OCI-LY7 (cell line): ENCODE data around the gene PLA2G4D. TPM values are rescaled to one million over a fixed set of nuclear protein-coding genes. Genes with fewer than 3 reads are reported as not detected.

ENCODE experiments used
- BruUV-seq: library from RNA; stranded (reverse); fragments of 400-500 nt; replicated peaks from 2 replicates; lab custom pipeline; 2021; lab: Mats Ljungman, UMichigan
- CTCF ChIA-PET: fragments of 300-600 bp; sonication (Branson Sonifier 250); formaldehyde crosslinking; loops from one replicate; lab custom pipeline; 2022; ENCODE audit warnings: antibody characterized with exemption; ENCODE audit not compliant: unreplicated experiment; lab: Charles Lee
- POLR2A ChIA-PET: fragments of 300-600 bp; sonication (Branson Sonifier 250); formaldehyde crosslinking; loops from one replicate; lab custom pipeline; 2022; ENCODE audit warnings: antibody characterized with exemption; lab: Charles Lee
- DNase-seq: peaks from one replicate; pipeline ENCODE4 v3.0.0-alpha.2; 2015; ENCODE audit warnings: low spot score
- H2AFZ ChIP-seq: fragments of 200-600 bp; sonication (generic), shearing (Covaris generic); 2 replicates; pipeline ENCODE4 v1.6.1; 2014; ENCODE audit warnings: mild to moderate bottlenecking, antibody characterized with exemption, low read length, moderate library complexity
- H3K27ac ChIP-seq: fragments of 200-600 bp; sonication (generic); 2 replicates; pipeline ENCODE4 v1.5.1; 2014; ENCODE audit warnings: mixed run types, low read depth, mild to moderate bottlenecking, moderate library complexity, low read length, inconsistent platforms; ENCODE audit not compliant: poor library complexity, severe bottlenecking
- H3K36me3 ChIP-seq: fragments of 200-600 bp; sonication (generic); 2 replicates; pipeline ENCODE4 v1.6.1; 2014; ENCODE audit warnings: mild to moderate bottlenecking, antibody characterized with exemption, low read length, moderate library complexity, mixed read lengths; ENCODE audit not compliant: insufficient read depth
- H3K4me1 ChIP-seq: fragments of 200-600 bp; sonication (generic); 2 replicates; pipeline ENCODE4 v1.5.1; 2014; ENCODE audit warnings: mild to moderate bottlenecking, low read length; ENCODE audit not compliant: insufficient read depth, poor library complexity, severe bottlenecking
- H3K4me2 ChIP-seq: fragments of 200-600 bp; sonication (generic); 2 replicates; pipeline ENCODE4 v1.6.1; 2014; ENCODE audit warnings: mild to moderate bottlenecking, low read length
- H3K4me3 ChIP-seq: fragments of 200-600 bp; sonication (generic); 2 replicates; pipeline ENCODE4 v1.5.1; 2014; ENCODE audit warnings: mild to moderate bottlenecking, low read depth, low read length; ENCODE audit not compliant: poor library complexity, severe bottlenecking
- H3K79me2 ChIP-seq: fragments of 200-600 bp; sonication (generic); 2 replicates; pipeline ENCODE4 v1.6.1; 2016; ENCODE audit warnings: low read depth, mild to moderate bottlenecking, low read length, moderate library complexity, mixed read lengths; ENCODE audit not compliant: insufficient read depth
- H3K9me2 ChIP-seq: fragments of 200-600 bp; sonication (generic); 2 replicates; pipeline ENCODE4 v1.6.1; 2016; ENCODE audit warnings: mild to moderate bottlenecking, low read length, mixed read lengths; ENCODE audit not compliant: insufficient read depth
- H3K9me3 ChIP-seq: fragments of 200-600 bp; sonication (generic); 2 replicates; pipeline ENCODE4 v1.6.1; 2014; ENCODE audit warnings: mild to moderate bottlenecking, mixed run types, low read length, mixed read lengths
- H4K20me1 ChIP-seq: fragments of 200-600 bp; sonication (generic); 2 replicates; pipeline ENCODE4 v1.6.1; 2014; ENCODE audit warnings: mild to moderate bottlenecking, antibody characterized with exemption, low read length, moderate library complexity, mixed read lengths; ENCODE audit not compliant: insufficient read depth
- EZH2phosphoT487 ChIP-seq: fragments of 200-600 bp; sonication (generic); IDR thresholded peaks from 2 replicates; pipeline ENCODE4 v1.6.1; 2018; ENCODE audit warnings: low read depth, borderline replicate concordance, mild to moderate bottlenecking, mixed run types, antibody characterized with exemption, low read length, moderate library complexity, mixed read lengths
- intact Hi-C: fragments of 100-400 bp; cut with micrococcal nuclease; formaldehyde crosslinking; loops from one replicate; pipeline ENCODE4 v1.10.0; 2022; ENCODE audit not compliant: unreplicated experiment
- total RNA-seq, 2 experiments: library from RNA; depleted of rRNA in 1 of 2; stranded (reverse); fragments of >200 nt in 1 of 2; shearing (Covaris generic) in 1 of 2; gene quantifications; 2 replicates each; pipeline ENCODE4 v1.2.3, GENCODE V29; 2014 to 2022
- TF ChIP-seq, protein P1 (sequence below): fragments of 200-600 bp; sonication (generic); conservative IDR thresholded peaks from 2 replicates; pipeline ENCODE4 v1.5.1; 2014; ENCODE audit warnings: mild to moderate bottlenecking, antibody characterized with exemption, low read length, moderate library complexity, mixed read lengths

The PLA2G4D gene
- total RNA-seq, 2 experiments from 2014 or later, result not detected

DNA sequence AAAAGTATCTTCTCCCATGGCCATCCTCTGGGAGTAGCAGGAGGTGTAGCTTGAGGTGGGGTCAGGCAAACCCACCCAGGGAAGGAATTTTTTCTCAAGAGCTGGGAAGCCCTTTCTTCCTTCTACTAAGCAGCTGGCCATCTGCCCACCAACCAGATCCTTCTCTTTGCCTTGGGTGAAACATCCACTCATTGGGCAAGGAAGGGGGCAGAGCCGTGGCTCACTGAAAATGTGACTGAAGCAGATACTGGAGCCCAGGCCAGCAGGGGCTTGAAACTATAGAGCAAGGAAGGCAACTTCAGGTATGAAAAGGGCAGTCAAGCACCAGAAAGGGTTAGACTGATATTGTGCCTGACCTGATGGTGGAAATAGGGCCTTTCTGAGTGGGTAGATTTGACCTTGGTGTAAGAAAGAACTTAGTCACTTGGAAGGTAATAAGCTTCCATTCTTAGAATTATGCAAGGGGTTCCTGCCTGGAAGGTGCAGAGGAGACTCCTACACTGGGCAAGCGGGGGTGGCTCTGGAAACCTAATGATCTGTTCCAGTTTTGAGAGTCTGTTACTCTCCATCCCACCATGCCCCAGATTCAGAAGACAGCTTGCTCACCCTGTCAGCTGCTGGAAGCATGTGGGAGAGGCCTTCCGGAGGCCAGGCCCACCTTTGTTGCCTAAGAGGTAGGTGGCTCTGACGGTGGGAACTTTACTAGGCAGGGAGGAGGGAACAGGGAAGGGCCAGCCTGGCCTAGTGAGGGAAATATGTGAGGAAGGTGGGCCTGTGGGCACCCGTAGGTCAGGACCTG lies 51.6 kb downstream of the PLA2G4D start:
- no peak overlapping the region for H3K4me3 ChIP-seq
- POLR2A ChIA-PET, result interaction anchor here (1.7 kb wide), 1 partner anchor 15 kb away, joined by 3 read pairs; no protein-coding TSS in a partner anchor
- no peak overlapping the region for H2AFZ ChIP-seq
- DNase-seq, result no peak
- intact Hi-C loops, result no loop called here
- BruUV-seq, result no TSS peak
- no peak overlapping the region for H3K27ac ChIP-seq
- CTCF ChIA-PET, result no interaction called here
- H3K9me3 ChIP-seq, result no peaks in the 10 kb centered on the region
- TF ChIP-seq, protein P1, sequence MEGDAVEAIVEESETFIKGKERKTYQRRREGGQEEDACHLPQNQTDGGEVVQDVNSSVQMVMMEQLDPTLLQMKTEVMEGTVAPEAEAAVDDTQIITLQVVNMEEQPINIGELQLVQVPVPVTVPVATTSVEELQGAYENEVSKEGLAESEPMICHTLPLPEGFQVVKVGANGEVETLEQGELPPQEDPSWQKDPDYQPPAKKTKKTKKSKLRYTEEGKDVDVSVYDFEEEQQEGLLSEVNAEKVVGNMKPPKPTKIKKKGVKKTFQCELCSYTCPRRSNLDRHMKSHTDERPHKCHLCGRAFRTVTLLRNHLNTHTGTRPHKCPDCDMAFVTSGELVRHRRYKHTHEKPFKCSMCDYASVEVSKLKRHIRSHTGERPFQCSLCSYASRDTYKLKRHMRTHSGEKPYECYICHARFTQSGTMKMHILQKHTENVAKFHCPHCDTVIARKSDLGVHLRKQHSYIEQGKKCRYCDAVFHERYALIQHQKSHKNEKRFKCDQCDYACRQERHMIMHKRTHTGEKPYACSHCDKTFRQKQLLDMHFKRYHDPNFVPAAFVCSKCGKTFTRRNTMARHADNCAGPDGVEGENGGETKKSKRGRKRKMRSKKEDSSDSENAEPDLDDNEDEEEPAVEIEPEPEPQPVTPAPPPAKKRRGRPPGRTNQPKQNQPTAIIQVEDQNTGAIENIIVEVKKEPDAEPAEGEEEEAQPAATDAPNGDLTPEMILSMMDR, result no peak
- TF ChIP-seq EZH2phosphoT487, result no peak
- no peaks in the 10 kb centered on the region for H3K36me3 ChIP-seq
- H4K20me1 ChIP-seq, result no peaks in the 10 kb centered on the region
- no peaks in the 10 kb centered on the region for H3K79me2 ChIP-seq
- H3K4me1 ChIP-seq, result no peaks in the 10 kb centered on the region
- H3K4me2 ChIP-seq, result no peak overlapping the region
- H3K9me2 ChIP-seq, result no peaks in the 10 kb centered on the region

DNA sequence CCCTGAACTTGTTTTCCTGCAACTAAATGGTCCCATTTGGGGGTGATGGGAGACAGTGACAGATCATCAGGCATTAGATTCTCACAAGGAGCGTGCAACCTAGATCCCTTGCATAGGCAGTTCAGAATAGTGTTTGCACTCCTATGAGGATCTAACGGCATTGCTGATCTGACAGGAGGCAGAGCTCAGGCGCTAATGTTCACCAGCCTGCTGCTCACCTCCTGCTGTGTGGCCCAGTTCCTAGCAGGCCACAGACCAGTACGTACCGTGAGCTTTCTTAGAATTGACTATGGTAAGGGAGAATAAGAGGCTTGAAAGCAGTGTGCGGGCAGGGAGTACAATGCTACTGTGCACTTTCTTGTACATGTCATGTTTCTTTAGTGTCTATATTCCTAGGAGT lies 56.0 kb downstream of the PLA2G4D start:
- no peak for DNase-seq
- Histone ChIP-seq H3K27ac (no peak overlapping the region), H3K9me3 (no peaks in the 10 kb centered on the region), H3K4me3 (no peak overlapping the region), H3K9me2 (no peaks in the 10 kb centered on the region), H3K36me3 (no peaks in the 10 kb centered on the region), H3K4me2 (no peak overlapping the region), H4K20me1 (no peaks in the 10 kb centered on the region), H3K4me1 (peaks cover 28% of the 10 kb centered on the region), H2AFZ (no peak overlapping the region), H3K79me2 (no peaks in the 10 kb centered on the region)
- POLR2A ChIA-PET, result no interaction called here
- CTCF ChIA-PET, result no interaction called here
- no TSS peak for BruUV-seq
- TF ChIP-seq, protein P1, result no peak
- TF ChIP-seq EZH2phosphoT487, result no peak
- intact Hi-C loops, result no loop called here

DNA sequence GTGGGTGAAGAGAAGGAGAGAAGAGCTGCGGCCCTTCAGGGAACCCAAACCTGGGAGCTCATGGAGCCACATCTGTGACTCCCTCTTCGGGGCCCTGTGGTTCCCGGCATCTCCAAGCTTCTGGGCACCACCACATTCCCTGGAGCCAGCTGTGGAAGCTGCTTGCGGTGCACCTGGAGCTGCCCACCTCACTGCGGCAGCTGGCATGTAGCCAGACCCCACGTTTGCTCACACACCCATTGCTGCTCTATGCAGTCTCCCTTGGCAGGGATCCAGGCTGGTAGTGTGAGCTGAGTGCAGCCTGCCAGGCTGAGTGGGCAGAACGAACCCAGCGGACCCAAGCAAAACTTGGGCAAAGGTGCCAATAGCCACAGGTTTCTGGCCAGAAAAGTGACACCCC lies 56.7 kb downstream of the PLA2G4D start:
- no peak overlapping the region for H3K4me2 ChIP-seq
- ChIA-PET CTCF (interaction anchor here (0.5 kb wide), 1 partner anchor 236 kb away, joined by 3 read pairs; the partner anchor contains the start of gene TMEM87A), POLR2A (no interaction called here)
- H3K4me3 ChIP-seq, result no peak overlapping the region
- no peak for DNase-seq
- no peaks in the 10 kb centered on the region for H3K79me2 ChIP-seq
- TF ChIP-seq, protein P1, result no peak
- H3K9me2 ChIP-seq, result no peaks in the 10 kb centered on the region
- BruUV-seq, result no TSS peak
- no peaks in the 10 kb centered on the region for H3K36me3 ChIP-seq
- no peaks in the 10 kb centered on the region for H3K9me3 ChIP-seq
- intact Hi-C loops, result no loop called here
- no peaks in the 10 kb centered on the region for H4K20me1 ChIP-seq
- no peak overlapping the region for H2AFZ ChIP-seq
- peaks cover 28% of the 10 kb centered on the region for H3K4me1 ChIP-seq
- H3K27ac ChIP-seq, result no peak overlapping the region
